Esophagus squamous epithelium (tissue), 4 donors: ENCODE data around the gene HNRNPU.

Experiments
- POLR2A ChIP-seq, 4 donors: fragments of 450-650 bp; IDR thresholded peaks; one replicate each; pipeline ENCODE4 v1.6.1; 2017; ENCODE audit warnings: antibody characterized with exemption in 4 of 4, mild to moderate bottlenecking in 4 of 4, moderate library complexity in 3 of 4
- TF ChIP-seq, protein P1 (sequence below), 6 experiments: fragments of 450-650 bp in 4 of 6; fragments of 200-600 bp in 2 of 6; sonication (generic) in 2 of 6; IDR thresholded peaks; one replicate each; pipeline ENCODE4 v1.5.1; 2016 to 2019; ENCODE audit warnings: antibody characterized with exemption in 6 of 6, mild to moderate bottlenecking in 4 of 6, moderate library complexity in 4 of 6

DNA sequence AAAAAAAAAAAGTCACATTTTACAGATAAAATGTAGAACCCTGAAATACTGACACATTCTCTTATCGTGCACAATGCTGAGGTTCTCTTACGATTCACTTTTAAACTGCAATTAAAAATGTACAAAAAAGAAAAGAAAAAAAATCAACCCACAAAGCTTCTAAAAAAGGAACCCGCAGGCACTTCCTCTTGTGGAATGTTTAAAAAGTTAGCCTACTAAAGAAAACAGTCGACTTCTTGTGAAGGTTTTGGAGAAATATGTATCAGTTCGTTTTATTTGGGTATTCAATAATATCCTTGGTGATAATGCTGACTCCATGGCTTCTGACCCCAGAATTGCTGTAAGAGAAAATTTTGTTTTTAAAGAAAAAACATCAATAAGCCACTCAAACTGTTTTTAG, 10.2 kb downstream of the HNRNPU start:
- TF ChIP-seq, protein P1, sequence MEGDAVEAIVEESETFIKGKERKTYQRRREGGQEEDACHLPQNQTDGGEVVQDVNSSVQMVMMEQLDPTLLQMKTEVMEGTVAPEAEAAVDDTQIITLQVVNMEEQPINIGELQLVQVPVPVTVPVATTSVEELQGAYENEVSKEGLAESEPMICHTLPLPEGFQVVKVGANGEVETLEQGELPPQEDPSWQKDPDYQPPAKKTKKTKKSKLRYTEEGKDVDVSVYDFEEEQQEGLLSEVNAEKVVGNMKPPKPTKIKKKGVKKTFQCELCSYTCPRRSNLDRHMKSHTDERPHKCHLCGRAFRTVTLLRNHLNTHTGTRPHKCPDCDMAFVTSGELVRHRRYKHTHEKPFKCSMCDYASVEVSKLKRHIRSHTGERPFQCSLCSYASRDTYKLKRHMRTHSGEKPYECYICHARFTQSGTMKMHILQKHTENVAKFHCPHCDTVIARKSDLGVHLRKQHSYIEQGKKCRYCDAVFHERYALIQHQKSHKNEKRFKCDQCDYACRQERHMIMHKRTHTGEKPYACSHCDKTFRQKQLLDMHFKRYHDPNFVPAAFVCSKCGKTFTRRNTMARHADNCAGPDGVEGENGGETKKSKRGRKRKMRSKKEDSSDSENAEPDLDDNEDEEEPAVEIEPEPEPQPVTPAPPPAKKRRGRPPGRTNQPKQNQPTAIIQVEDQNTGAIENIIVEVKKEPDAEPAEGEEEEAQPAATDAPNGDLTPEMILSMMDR (IDR thresholded peaks at IDR 0.05) = no peak
- no peak for TF ChIP-seq POLR2A (IDR thresholded peaks at IDR 0.05)
